Fibroblast of lung (primary cell): ENCODE results near the gene STRBP. TPM values are rescaled to one million over a fixed set of nuclear protein-coding genes. Genes with fewer than 3 reads are reported as not detected.

Source experiments
- DNase-seq, 2 donors: peaks; one replicate each; pipeline versions ENCODE4 v3.0.0 to v3.0.0-alpha.2; 2010; ENCODE audit warnings: low read depth in 2 of 2
- H2AFZ ChIP-seq: 2 replicates; pipeline ENCODE4 v1.5.1; 2012; ENCODE audit warnings: low read length, control low read depth, inconsistent platforms
- H3K27ac ChIP-seq: 2 replicates; pipeline ENCODE4 v1.5.1; 2011; ENCODE audit warnings: low read length, control low read depth; ENCODE audit not compliant: insufficient read depth
- H3K27me3 ChIP-seq: 2 replicates; pipeline ENCODE4 v1.5.1; 2011; ENCODE audit warnings: mild to moderate bottlenecking, low read length; ENCODE audit not compliant: control insufficient read depth, insufficient read depth
- H3K36me3 ChIP-seq: 2 replicates; pipeline ENCODE4 v1.5.1; 2011; ENCODE audit warnings: low read length; ENCODE audit not compliant: control insufficient read depth, insufficient read depth
- H3K4me1 ChIP-seq: 2 replicates; pipeline ENCODE4 v1.5.1; 2011; ENCODE audit warnings: low read length; ENCODE audit not compliant: control insufficient read depth, insufficient read depth; ENCODE audit errors: extremely low read depth
- H3K4me2 ChIP-seq: 2 replicates; pipeline ENCODE4 v1.5.1; 2011; ENCODE audit warnings: low read length, control low read depth; ENCODE audit not compliant: insufficient read depth; ENCODE audit errors: extremely low read depth
- H3K4me3 ChIP-seq, 4 experiments: fragments of 200-600 bp in 1 of 4; sonication (generic) in 1 of 4; replicated peaks in 1 of 4; 2 replicates each; pipeline ENCODE4 v1.5.1; 2011 to 2016; ENCODE audit warnings: low read length in 4 of 4, low read depth in 3 of 4, mild to moderate bottlenecking in 3 of 4, control low read depth in 2 of 4, inconsistent platforms in 1 of 4, mixed read lengths in 1 of 4; ENCODE audit not compliant: insufficient read depth in 1 of 4; ENCODE audit errors: control extremely low read depth in 1 of 4
- H3K79me2 ChIP-seq: 2 replicates; pipeline ENCODE4 v1.5.1; 2012; ENCODE audit warnings: mild to moderate bottlenecking, low read length, inconsistent platforms; ENCODE audit not compliant: control insufficient read depth, insufficient read depth
- H3K9ac ChIP-seq: 2 replicates; pipeline ENCODE4 v1.5.1; 2011; ENCODE audit warnings: mild to moderate bottlenecking, low read length, control low read depth; ENCODE audit not compliant: insufficient read depth
- H3K9me3 ChIP-seq: 2 replicates; pipeline ENCODE4 v1.5.1; 2012; ENCODE audit warnings: low read depth, low read length; ENCODE audit not compliant: control insufficient read depth, insufficient read depth
- H4K20me1 ChIP-seq: 2 replicates; pipeline ENCODE4 v1.5.1; 2011; ENCODE audit warnings: low read length; ENCODE audit not compliant: control insufficient read depth, insufficient read depth; ENCODE audit errors: extremely low read depth
- CTCF ChIP-seq, 2 donors: IDR thresholded peaks in 1 of 2; conservative IDR thresholded peaks in 1 of 2; 1 replicate in 1 of 2; 2 replicates in 1 of 2; pipeline ENCODE4 v1.5.1; 2011 to 2012; ENCODE audit warnings: low read length in 2 of 2, control low read depth in 1 of 2, inconsistent platforms in 1 of 2, low read depth in 1 of 2, mild to moderate bottlenecking in 1 of 2
- EZH2 ChIP-seq: IDR thresholded peaks from 2 replicates; pipeline ENCODE4 v1.5.1; 2012; ENCODE audit warnings: low read length, control low read depth, mild to moderate bottlenecking; ENCODE audit errors: missing control alignments
- polyA plus RNA-seq, 2 donors: library from polyadenylated mRNA; depleted of rRNA in 1 of 2; stranded (reverse) in 1 of 2; unstranded in 1 of 2; fragments of >200 nt; gene quantifications; 2 replicates each; pipeline ENCODE4 v1.2.1, GENCODE V29; 2011 to 2012; ENCODE audit warnings: missing spikeins in 1 of 2
- total RNA-seq: library from RNA; depleted of rRNA; stranded (reverse); fragments of >200 nt; gene quantifications from 2 replicates; pipeline ENCODE4 v1.2.1, GENCODE V29; 2014

STRBP gene
- total and polyA plus RNA-seq, 2 donors (not counting 1 experiment from before 2014, with no cell fraction given) = 3.3 to 5.9 TPM

GRCh38 chr9:123216251-123216797 is 52.1 kb downstream of the STRBP start:
- TF ChIP-seq CTCF (conservative IDR thresholded peaks at IDR 0.05 in 1 of 2, IDR thresholded peaks at IDR 0.05 in 1 of 2; ENCODE audit: low read depth in 1 of 2, low read length in 2 of 2) = no peak
- TF ChIP-seq EZH2 = no peak
- Histone ChIP-seq H3K36me3 (no peaks in the 10 kb centered on the region), H3K9me3 (no peaks in the 10 kb centered on the region), H3K79me2 (no peaks in the 10 kb centered on the region), H3K4me3 (no peak overlapping the region), H3K9ac (no peak overlapping the region), H3K27me3 (no peaks in the 10 kb centered on the region), H2AFZ (no peak overlapping the region), H3K4me1 (no peaks in the 10 kb centered on the region), H4K20me1 (no peaks in the 10 kb centered on the region), H3K27ac (no peak overlapping the region), H3K4me2 (no peak overlapping the region)
- peak in 1 of 2 donors; percentile 41 for DNase-seq

GRCh38 chr9:123211081-123211480 is 57.3 kb downstream of the STRBP start:
- Histone ChIP-seq H3K9ac (no peak overlapping the region), H3K27me3 (no peaks in the 10 kb centered on the region)

GRCh38 chr9:123208626-123209174 is 59.7 kb downstream of the STRBP start:
- no peak for DNase-seq
- no peaks in the 10 kb centered on the region for H3K9me3 ChIP-seq

More at GRCh38 chr9:123211081-123211480, 57.3 kb downstream of the STRBP start:
- no peak overlapping the region for H3K4me2 ChIP-seq
- H3K4me3 ChIP-seq = no peak overlapping the region
- no peaks in the 10 kb centered on the region for H3K79me2 ChIP-seq
- H2AFZ ChIP-seq = no peak overlapping the region
- TF ChIP-seq EZH2 (no peak), CTCF (conservative IDR thresholded peaks at IDR 0.05 in 1 of 2, IDR thresholded peaks at IDR 0.05 in 1 of 2; ENCODE audit: low read depth in 1 of 2, low read length in 2 of 2) (no peak)
- H4K20me1 ChIP-seq = no peaks in the 10 kb centered on the region
- DNase-seq = no peak
- H3K4me1 ChIP-seq = no peaks in the 10 kb centered on the region
- no peak overlapping the region for H3K27ac ChIP-seq
- H3K9me3 ChIP-seq = no peaks in the 10 kb centered on the region
- no peaks in the 10 kb centered on the region for H3K36me3 ChIP-seq

More at GRCh38 chr9:123208626-123209174, 59.7 kb downstream of the STRBP start:
- H3K4me3 ChIP-seq = no peak overlapping the region
- H3K27ac ChIP-seq = no peak overlapping the region
- no peaks in the 10 kb centered on the region for H3K27me3 ChIP-seq
- no peak overlapping the region for H3K9ac ChIP-seq
- H3K79me2 ChIP-seq = no peaks in the 10 kb centered on the region
- H3K4me2 ChIP-seq = no peak overlapping the region
- no peaks in the 10 kb centered on the region for H3K4me1 ChIP-seq
- no peaks in the 10 kb centered on the region for H4K20me1 ChIP-seq
- TF ChIP-seq CTCF (conservative IDR thresholded peaks at IDR 0.05 in 1 of 2, IDR thresholded peaks at IDR 0.05 in 1 of 2; ENCODE audit: low read depth in 1 of 2, low read length in 2 of 2) (no peak), EZH2 (no peak)
- H2AFZ ChIP-seq = no peak overlapping the region
- no peaks in the 10 kb centered on the region for H3K36me3 ChIP-seq
